H1 (cell line): ENCODE measurements around the gene TBC1D22A. TPM values are rescaled to one million over a fixed set of nuclear protein-coding genes. Genes with fewer than 3 reads are reported as not detected.

Experiments
- MAX ChIP-seq: IDR thresholded peaks from 2 replicates; pipeline ENCODE4 v1.6.1; 2012; ENCODE audit warnings: inconsistent platforms
- POU5F1 ChIP-seq: IDR thresholded peaks from 2 replicates; pipeline ENCODE4 v1.6.1; 2011; ENCODE audit warnings: low read depth, mild to moderate bottlenecking, low read length, moderate library complexity
- polyA plus RNA-seq, 7 experiments: library from polyadenylated mRNA; depleted of rRNA in 3 of 7; stranded (reverse) in 5 of 7; unstranded in 2 of 7; fragments of >200 nt in 5 of 7; fragments of 200-250 nt in 2 of 7; gene quantifications; 1 replicate in 5 of 7; 2 replicates in 1 of 7; 4 replicates in 1 of 7; pipeline versions ENCODE4 v1.2.1 to v1.2.3, GENCODE V29; 2011 to 2013; ENCODE audit warnings: missing spikeins in 2 of 7, mixed read lengths in 2 of 7
- total RNA-seq: library from RNA; stranded (reverse); fragmentation: NEBNext Ultra II Directional; extraction: Animal tissue kit (Norgen Biotek cat#: 25700); gene quantifications from 2 replicates; pipeline ENCODE4 v1.2.1, GENCODE V29; 2021

Gene TBC1D22A
- total and polyA plus RNA-seq, 2 of the 8 experiments (the other 6 are each of a cell fraction or from before 2014, with no cell fraction given) = 11.9 to 18.4 TPM

DNA sequence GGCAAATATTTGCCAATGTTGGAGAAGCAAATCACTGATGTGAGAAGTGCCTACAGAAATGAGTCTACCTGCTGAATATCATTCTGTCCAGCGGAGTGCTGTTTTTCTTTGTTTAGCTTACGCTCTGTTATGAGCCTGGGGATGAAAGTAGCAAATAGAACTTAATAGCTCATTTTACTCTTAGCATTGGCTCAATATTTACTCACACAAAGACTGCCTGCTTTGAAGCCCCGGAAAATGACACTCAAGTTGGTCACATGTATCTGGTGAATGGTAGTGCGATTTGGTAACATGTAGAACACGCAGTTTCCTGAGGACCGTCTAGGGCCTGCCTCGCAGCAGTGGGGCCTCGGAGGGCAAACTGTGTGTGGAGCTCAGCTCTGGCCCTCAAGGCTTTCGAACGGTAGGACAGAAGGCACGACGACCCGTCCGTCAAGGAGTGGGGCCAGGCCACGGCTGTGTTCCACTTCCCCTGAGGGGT, 38.9 kb downstream of the TBC1D22A start (continued):
- TF ChIP-seq MAX (no peak), POU5F1 (no peak)
